Prostate gland (tissue), 2 donors: ENCODE data around the gene BDKRB2.

Experiments
- POLR2A ChIP-seq: fragments of 450-650 bp; IDR thresholded peaks from one replicate; pipeline ENCODE4 v1.6.1; 2016; ENCODE audit warnings: antibody characterized with exemption, mild to moderate bottlenecking
- POLR2AphosphoS5 ChIP-seq: sonication (generic); formaldehyde crosslinking; IDR thresholded peaks from one replicate; pipeline ENCODE4 v1.6.1; 2017; ENCODE audit warnings: antibody characterized with exemption
- TF ChIP-seq, protein P1 (sequence below), 4 experiments: fragments of 200-600 bp in 2 of 4; fragments of 450-650 bp in 2 of 4; sonication (generic) in 2 of 4; IDR thresholded peaks; 1 replicate in 3 of 4; 2 replicates in 1 of 4; pipeline ENCODE4 v1.5.1; 2016 to 2019; ENCODE audit warnings: antibody characterized with exemption in 4 of 4, mild to moderate bottlenecking in 2 of 4, moderate library complexity in 2 of 4

DNA sequence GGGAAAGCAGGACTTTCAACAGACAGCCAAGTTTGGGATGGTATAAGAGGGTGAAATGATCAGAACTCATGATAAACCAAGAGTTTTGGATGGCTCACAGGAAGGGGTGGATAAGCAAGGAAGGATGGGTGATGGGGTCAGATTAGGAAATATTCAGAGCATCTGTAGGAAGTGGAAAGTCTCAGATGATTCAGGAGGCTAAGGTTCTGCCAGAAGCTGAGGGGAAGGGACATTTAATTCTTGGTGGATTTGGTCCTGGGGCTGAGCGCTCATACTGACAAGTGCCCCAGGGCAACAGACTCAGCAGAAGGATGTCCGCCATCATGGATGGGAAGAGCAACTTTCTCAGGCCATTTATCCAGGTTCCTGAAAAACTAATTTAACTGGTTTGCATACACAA is 28.4 kb upstream of the BDKRB2 start:
- TF ChIP-seq POLR2A (no peak), POLR2AphosphoS5 (no peak)
- TF ChIP-seq, protein P1, sequence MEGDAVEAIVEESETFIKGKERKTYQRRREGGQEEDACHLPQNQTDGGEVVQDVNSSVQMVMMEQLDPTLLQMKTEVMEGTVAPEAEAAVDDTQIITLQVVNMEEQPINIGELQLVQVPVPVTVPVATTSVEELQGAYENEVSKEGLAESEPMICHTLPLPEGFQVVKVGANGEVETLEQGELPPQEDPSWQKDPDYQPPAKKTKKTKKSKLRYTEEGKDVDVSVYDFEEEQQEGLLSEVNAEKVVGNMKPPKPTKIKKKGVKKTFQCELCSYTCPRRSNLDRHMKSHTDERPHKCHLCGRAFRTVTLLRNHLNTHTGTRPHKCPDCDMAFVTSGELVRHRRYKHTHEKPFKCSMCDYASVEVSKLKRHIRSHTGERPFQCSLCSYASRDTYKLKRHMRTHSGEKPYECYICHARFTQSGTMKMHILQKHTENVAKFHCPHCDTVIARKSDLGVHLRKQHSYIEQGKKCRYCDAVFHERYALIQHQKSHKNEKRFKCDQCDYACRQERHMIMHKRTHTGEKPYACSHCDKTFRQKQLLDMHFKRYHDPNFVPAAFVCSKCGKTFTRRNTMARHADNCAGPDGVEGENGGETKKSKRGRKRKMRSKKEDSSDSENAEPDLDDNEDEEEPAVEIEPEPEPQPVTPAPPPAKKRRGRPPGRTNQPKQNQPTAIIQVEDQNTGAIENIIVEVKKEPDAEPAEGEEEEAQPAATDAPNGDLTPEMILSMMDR (IDR thresholded peaks at IDR 0.05) = no peak
